NCI-H446 treated with DMSO at 0.1 percent for 48 hours (cell line): Measurements from ENCODE around the gene NACC2.
"Not testable (repeated sequence)": the region's sequence is repeated elsewhere in the genome, so short reads cannot be mapped to it uniquely, and the experiment has no call there.

Experiments used
- DNase-seq: peaks from one replicate; lab custom pipeline; 2025; lab: John Stamatoyannopoulos, UW

Gene NACC2

GRCh38 chr9:136044971-136045594 lies 50.0 kb downstream of the NACC2 start:
- no peak for DNase-seq

GRCh38 chr9:136044207-136044970 lies 50.7 kb downstream of the NACC2 start:
- no peak for DNase-seq

GRCh38 chr9:136043441-136043991 lies 51.6 kb downstream of the NACC2 start:
- no peak for DNase-seq

- DNase-seq = no peak
These were observed 52.5 kb downstream of the NACC2 start for GRCh38 chr9:136042541-136042940.

GRCh38 chr9:136040848-136041247 lies 54.2 kb downstream of the NACC2 start:
- DNase-seq = not testable (repeated sequence)

GRCh38 chr9:136039488-136039887 lies 55.6 kb downstream of the NACC2 start:
- no peak for DNase-seq

GRCh38 chr9:136036848-136037247 lies 58.2 kb downstream of the NACC2 start:
- no peak for DNase-seq

GRCh38 chr9:136036050-136036449 lies 59.0 kb downstream of the NACC2 start:
- no peak for DNase-seq

GRCh38 chr9:136031741-136032730 lies 63.1 kb downstream of the NACC2 start:
- no peak for DNase-seq

GRCh38 chr9:136031094-136031493 lies 64.0 kb downstream of the NACC2 start:
- no peak for DNase-seq

GRCh38 chr9:136029556-136029955 lies 65.5 kb downstream of the NACC2 start:
- no peak for DNase-seq

GRCh38 chr9:136028760-136029470 lies 66.2 kb downstream of the NACC2 start:
- DNase-seq = no peak

- not testable (repeated sequence) for DNase-seq
These were observed 68.2 kb downstream of the NACC2 start for GRCh38 chr9:136026943-136027289.

GRCh38 chr9:136026266-136026942 lies 68.7 kb downstream of the NACC2 start:
- DNase-seq = no peak

GRCh38 chr9:136025481-136025880 lies 69.6 kb downstream of the NACC2 start:
- no peak for DNase-seq

- DNase-seq = no peak
These were observed 70.3 kb downstream of the NACC2 start for GRCh38 chr9:136024696-136025316.

- DNase-seq = no peak
These were observed 70.8 kb downstream of the NACC2 start for GRCh38 chr9:136024286-136024685.

- no peak for DNase-seq
These were observed 71.5 kb downstream of the NACC2 start for GRCh38 chr9:136023410-136024225.

- DNase-seq = no peak
These were observed 72.2 kb downstream of the NACC2 start for GRCh38 chr9:136022731-136023409.
